ENCODE measurements around the gene KCNH1. TPM values are rescaled to one million over a fixed set of nuclear protein-coding genes. Genes with fewer than 3 reads are reported as not detected.

Gene KCNH1
- polyA plus RNA-seq, 1 of the 3 experiments (the other 2 are of a cell fraction) = 0.08 TPM

DNA sequence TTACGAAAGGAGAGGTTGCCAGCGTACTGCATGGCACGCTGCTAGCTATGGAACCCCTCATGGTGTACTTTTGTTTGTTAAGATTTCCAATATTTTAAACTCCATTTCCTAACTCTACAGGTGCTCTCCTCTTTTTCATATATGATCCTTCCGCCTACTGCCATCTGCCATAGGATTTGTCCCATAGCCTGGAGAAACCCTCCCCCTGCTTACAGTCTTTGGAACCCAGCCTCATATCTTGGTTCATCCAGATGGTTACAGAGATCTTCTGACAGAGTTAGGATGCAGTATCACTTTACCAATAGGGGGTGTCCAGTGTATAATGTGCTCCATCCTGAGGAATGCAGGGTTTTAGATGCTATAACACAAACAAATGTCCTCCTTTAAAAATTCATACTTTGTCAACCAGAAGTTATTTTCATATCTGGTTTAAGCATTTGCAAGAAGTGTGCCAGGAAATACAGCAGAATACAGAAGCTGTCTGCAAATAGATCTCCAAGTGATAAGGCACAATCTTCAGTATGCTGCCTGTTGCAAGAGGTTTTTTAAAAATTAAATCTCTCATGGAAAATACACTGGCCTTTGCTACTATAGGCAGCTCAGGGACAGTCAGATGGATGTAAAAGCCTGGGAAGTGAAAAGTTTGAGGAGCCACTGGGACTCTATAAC is 377.8 kb downstream of the KCNH1 start:
- ChIA-PET POLR2A (no interaction called here), CTCF (interaction anchor here (1.0 to 2.6 kb wide), 2 partner anchors 9 to 378 kb away, joined by 3 to 7 read pairs; partner anchors contain the start of gene KCNH1)
- H3K4me1 ChIP-seq (ENCODE audit: control insufficient read depth in 1 of 2, insufficient read depth in 2 of 2, low read depth in 1 of 2, low read length in 1 of 2) = peaks cover 0 to 16% of the 10 kb centered on the region in 2 experiments; a peak in 2 of 4 replicates

DNA sequence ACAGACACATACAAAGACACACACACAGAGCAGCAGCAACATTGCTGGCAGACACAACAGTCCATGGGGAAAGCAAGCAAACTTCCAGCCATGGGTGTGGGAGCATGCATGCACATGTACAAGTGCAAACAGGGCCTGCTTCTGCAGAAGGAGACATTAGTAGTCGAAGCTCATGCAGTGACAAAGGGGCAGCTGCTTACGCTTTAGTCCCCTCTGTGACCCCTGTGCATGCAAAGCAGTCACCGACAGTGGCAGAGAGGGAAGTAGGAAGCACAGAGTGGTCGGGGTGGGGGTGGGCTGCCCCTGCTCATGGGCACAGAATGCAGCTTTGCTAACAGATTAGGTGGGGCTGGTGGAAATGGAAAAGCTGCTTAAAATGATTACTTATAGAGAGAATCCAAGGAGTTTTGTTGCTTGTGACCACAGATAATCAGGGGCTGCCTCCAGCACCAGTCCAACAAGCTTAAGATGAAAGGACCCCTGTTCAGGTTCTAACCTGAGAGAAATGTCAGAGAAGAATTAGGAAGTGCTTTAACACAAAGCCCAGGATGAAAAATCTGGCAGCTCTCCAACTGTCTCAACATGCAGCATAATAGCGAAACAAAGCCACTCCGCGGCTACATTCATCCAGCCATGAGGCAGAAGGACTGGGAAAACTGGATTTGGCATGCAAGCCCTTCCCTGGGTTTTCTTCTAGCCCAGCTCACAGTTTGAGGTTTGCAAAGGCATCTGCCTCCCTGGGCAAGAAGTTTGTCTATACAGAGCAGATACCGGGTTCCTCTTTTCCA is 378.9 kb downstream of the KCNH1 start:
- 39% methylated on average over 7 of the region's 8 CpGs for WGBS (ENCODE audit: low lambda C conversion rate)
- no peaks in the 10 kb centered on the region for H3K9me3 ChIP-seq
- peak; percentile 36 for DNase-seq

More for the DNA sequence above, 377.8 kb downstream of the KCNH1 start:
- Histone ChIP-seq H2AFZ (ENCODE audit: low read depth) (no peak overlapping the region), H3K4me3 (ENCODE audit: low read depth in 2 of 2, low read length in 1 of 2) (no peak overlapping the region), H3K79me2 (ENCODE audit: insufficient read depth) (no peaks in the 10 kb centered on the region), H3F3A (replicated peaks; ENCODE audit: insufficient read depth) (no peaks in the 10 kb centered on the region), H3K9me3 (no peaks in the 10 kb centered on the region), H3K4me2 (no peak overlapping the region), H3K9me2 (no peaks in the 10 kb centered on the region), H3K27me3 (ENCODE audit: insufficient read depth) (no peaks in the 10 kb centered on the region), H3K36me3 (replicated peaks in 1 of 2; ENCODE audit: control insufficient read depth in 1 of 2, insufficient read depth in 2 of 2, low read length in 1 of 2) (no peaks in the 10 kb centered on the region), H3K9ac (no peak overlapping the region), H3K27ac (ENCODE audit: low read depth in 2 of 2, low read length in 1 of 2) (no peak overlapping the region; a peak in 1 of 4 replicates), H4K20me1 (ENCODE audit: insufficient read depth) (no peaks in the 10 kb centered on the region)
- WGBS (ENCODE audit: low lambda C conversion rate) = 80% methylated on average over 4 of the region's 4 CpGs
- TF ChIP-seq, protein P1, sequence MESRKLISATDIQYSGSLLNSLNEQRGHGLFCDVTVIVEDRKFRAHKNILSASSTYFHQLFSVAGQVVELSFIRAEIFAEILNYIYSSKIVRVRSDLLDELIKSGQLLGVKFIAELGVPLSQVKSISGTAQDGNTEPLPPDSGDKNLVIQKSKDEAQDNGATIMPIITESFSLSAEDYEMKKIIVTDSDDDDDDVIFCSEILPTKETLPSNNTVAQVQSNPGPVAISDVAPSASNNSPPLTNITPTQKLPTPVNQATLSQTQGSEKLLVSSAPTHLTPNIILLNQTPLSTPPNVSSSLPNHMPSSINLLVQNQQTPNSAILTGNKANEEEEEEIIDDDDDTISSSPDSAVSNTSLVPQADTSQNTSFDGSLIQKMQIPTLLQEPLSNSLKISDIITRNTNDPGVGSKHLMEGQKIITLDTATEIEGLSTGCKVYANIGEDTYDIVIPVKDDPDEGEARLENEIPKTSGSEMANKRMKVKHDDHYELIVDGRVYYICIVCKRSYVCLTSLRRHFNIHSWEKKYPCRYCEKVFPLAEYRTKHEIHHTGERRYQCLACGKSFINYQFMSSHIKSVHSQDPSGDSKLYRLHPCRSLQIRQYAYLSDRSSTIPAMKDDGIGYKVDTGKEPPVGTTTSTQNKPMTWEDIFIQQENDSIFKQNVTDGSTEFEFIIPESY (IDR thresholded peaks at IDR 0.05; ENCODE audit: borderline replicate concordance, low read depth) = no peak
- peak; percentile 6; the same call in 1 of the 2 replicates for TF ChIP-seq GATA2 (CRISPR knock-in tag; IDR thresholded peaks at IDR 0.05)
- DNase-seq = peak; percentile 28

More for the DNA sequence above, 378.9 kb downstream of the KCNH1 start:
- no peaks in the 10 kb centered on the region for H3K36me3 ChIP-seq (replicated peaks in 1 of 2; ENCODE audit: control insufficient read depth in 1 of 2, insufficient read depth in 2 of 2, low read length in 1 of 2)
- no peak overlapping the region for H3K4me3 ChIP-seq (ENCODE audit: low read depth in 2 of 2, low read length in 1 of 2)
- H3K9me2 ChIP-seq = no peaks in the 10 kb centered on the region
- no peaks in the 10 kb centered on the region for H3F3A ChIP-seq (replicated peaks; ENCODE audit: insufficient read depth)
- TF ChIP-seq POLR2AphosphoS5 (IDR thresholded peaks at IDR 0.05; ENCODE audit: low read depth, low read length) = no peak
- no peak for TF ChIP-seq RAD21 (IDR thresholded peaks at IDR 0.05; ENCODE audit: low read length)
- TF ChIP-seq GATA2 (CRISPR knock-in tag; IDR thresholded peaks at IDR 0.05) = no peak
- TF ChIP-seq, protein P2, sequence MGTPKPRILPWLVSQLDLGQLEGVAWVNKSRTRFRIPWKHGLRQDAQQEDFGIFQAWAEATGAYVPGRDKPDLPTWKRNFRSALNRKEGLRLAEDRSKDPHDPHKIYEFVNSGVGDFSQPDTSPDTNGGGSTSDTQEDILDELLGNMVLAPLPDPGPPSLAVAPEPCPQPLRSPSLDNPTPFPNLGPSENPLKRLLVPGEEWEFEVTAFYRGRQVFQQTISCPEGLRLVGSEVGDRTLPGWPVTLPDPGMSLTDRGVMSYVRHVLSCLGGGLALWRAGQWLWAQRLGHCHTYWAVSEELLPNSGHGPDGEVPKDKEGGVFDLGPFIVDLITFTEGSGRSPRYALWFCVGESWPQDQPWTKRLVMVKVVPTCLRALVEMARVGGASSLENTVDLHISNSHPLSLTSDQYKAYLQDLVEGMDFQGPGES (IDR thresholded peaks at IDR 0.05; ENCODE audit: low read depth, low read length) = no peak
- TF ChIP-seq, protein P3, sequence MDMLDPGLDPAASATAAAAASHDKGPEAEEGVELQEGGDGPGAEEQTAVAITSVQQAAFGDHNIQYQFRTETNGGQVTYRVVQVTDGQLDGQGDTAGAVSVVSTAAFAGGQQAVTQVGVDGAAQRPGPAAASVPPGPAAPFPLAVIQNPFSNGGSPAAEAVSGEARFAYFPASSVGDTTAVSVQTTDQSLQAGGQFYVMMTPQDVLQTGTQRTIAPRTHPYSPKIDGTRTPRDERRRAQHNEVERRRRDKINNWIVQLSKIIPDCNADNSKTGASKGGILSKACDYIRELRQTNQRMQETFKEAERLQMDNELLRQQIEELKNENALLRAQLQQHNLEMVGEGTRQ (IDR thresholded peaks at IDR 0.05; ENCODE audit: borderline replicate concordance, low read depth, low read length) = no peak
- TF ChIP-seq EZH2phosphoT487 (IDR thresholded peaks at IDR 0.05; ENCODE audit: borderline replicate concordance, low read depth) = no peak
- no peak for TF ChIP-seq MEF2A (IDR thresholded peaks at IDR 0.05; ENCODE audit: borderline replicate concordance, low read depth)
- TF ChIP-seq, protein P4, sequence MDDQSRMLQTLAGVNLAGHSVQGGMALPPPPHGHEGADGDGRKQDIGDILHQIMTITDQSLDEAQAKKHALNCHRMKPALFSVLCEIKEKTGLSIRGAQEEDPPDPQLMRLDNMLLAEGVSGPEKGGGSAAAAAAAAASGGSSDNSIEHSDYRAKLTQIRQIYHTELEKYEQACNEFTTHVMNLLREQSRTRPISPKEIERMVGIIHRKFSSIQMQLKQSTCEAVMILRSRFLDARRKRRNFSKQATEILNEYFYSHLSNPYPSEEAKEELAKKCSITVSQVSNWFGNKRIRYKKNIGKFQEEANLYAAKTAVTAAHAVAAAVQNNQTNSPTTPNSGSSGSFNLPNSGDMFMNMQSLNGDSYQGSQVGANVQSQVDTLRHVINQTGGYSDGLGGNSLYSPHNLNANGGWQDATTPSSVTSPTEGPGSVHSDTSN (IDR thresholded peaks at IDR 0.05) = no peak
- TF ChIP-seq, protein P5, sequence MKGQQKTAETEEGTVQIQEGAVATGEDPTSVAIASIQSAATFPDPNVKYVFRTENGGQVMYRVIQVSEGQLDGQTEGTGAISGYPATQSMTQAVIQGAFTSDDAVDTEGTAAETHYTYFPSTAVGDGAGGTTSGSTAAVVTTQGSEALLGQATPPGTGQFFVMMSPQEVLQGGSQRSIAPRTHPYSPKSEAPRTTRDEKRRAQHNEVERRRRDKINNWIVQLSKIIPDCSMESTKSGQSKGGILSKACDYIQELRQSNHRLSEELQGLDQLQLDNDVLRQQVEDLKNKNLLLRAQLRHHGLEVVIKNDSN (IDR thresholded peaks at IDR 0.05; ENCODE audit: borderline replicate concordance, low read depth) = no peak
- TF ChIP-seq CHD2 (IDR thresholded peaks at IDR 0.05; ENCODE audit: low read length, partially characterized antibody) = no peak
- no peak for TF ChIP-seq TEAD4 (IDR thresholded peaks at IDR 0.05; ENCODE audit: borderline replicate concordance, insufficient read depth)
- no peak for TF ChIP-seq JUND (IDR thresholded peaks at IDR 0.05)
- TF ChIP-seq RCOR1 (IDR thresholded peaks at IDR 0.05; ENCODE audit: low read length) = no peak
- no peak for TF ChIP-seq ELF1 (IDR thresholded peaks at IDR 0.05)
- no peaks in the 10 kb centered on the region for H3K27me3 ChIP-seq (ENCODE audit: insufficient read depth)
- H2AFZ ChIP-seq (ENCODE audit: low read depth) = no peak overlapping the region
- no peaks in the 10 kb centered on the region for H4K20me1 ChIP-seq (ENCODE audit: insufficient read depth)
- CTCF ChIA-PET = interaction anchor here (1.0 kb wide), 1 partner anchor 8 kb away, joined by 3 read pairs; no protein-coding TSS in a partner anchor
- POLR2A ChIA-PET = no interaction called here
- no peak overlapping the region for H3K27ac ChIP-seq (ENCODE audit: low read depth in 2 of 2, low read length in 1 of 2)
- peaks cover 0 to 16% of the 10 kb centered on the region in 2 experiments; a peak in 2 of 4 replicates for H3K4me1 ChIP-seq (ENCODE audit: control insufficient read depth in 1 of 2, insufficient read depth in 2 of 2, low read depth in 1 of 2, low read length in 1 of 2)
- H3K9ac ChIP-seq = no peak overlapping the region
- H3K79me2 ChIP-seq (ENCODE audit: insufficient read depth) = no peaks in the 10 kb centered on the region
- no peak overlapping the region for H3K4me2 ChIP-seq
